ENCODE measurements around the gene B4GALT7. TPM values are rescaled to one million over a fixed set of nuclear protein-coding genes. Genes with fewer than 3 reads are reported as not detected.

Gene B4GALT7
- total RNA-seq, 1 experiment from 2014 or later: 15.0 TPM

- BruUV-seq (replicated peaks): no TSS peak
- ChIA-PET POLR2A (ENCODE audit: low non-redundant PET) (no interaction called here), CTCF (no interaction called here)
- Histone ChIP-seq H3K27ac (ENCODE audit: low read depth, low read length, poor library complexity, severe bottlenecking) (no peak overlapping the region), H3K27me3 (replicated peaks; ENCODE audit: insufficient read depth, low read depth, low read length, poor library complexity) (peaks cover 3% of the 10 kb centered on the region), H3K4me3 (ENCODE audit: low read depth, low read length, poor library complexity, severe bottlenecking) (no peak overlapping the region), H3K4me1 (ENCODE audit: insufficient read depth, low read length, poor library complexity, severe bottlenecking) (no peaks in the 10 kb centered on the region), H3K9me3 (ENCODE audit: low read depth, low read length, poor library complexity, severe bottlenecking) (no peaks in the 10 kb centered on the region), H3K36me3 (ENCODE audit: insufficient read depth, low read length, poor library complexity, severe bottlenecking) (peaks cover 20% of the 10 kb centered on the region)
- intact Hi-C loops (cut with micrococcal nuclease; ENCODE audit: unreplicated experiment): no loop called here
- TF ChIP-seq EZH2 (IDR thresholded peaks at IDR 0.05; ENCODE audit: borderline replicate concordance, low read depth, low read length, poor library complexity, severe bottlenecking) (no peak), CTCF (conservative IDR thresholded peaks at IDR 0.05; ENCODE audit: low read depth, low read length) (no peak)
- DNase-seq (ENCODE audit: low spot score): no peak
Measured at GRCh38 chr5:177594071-177594470, 5.9 kb upstream of the B4GALT7 start.

DNA sequence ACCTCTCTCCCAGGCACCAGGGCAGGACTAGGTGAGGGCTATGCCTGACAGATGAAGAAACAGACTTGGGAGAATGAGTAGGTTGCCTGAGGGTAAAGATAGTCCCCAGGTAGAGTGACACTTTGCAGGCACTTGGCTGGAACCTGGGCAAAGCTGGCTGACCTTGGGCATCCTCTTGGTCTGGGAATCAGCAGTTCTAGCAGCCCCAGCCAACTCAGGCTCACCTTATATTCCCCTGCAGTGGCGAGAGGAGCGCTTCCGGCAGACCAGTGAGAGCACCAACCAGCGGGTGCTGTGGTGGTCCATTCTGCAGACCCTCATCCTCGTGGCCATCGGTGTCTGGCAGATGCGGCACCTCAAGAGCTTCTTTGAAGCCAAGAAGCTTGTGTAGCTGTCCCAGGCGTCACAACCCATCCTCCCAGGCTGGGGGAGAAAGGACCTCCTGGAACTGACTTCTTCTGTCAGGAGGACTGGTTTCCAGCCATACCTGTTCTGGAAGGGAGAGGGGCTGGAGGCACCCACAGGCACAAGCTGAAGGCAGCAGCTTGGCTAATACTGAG lies 4.8 kb upstream of the B4GALT7 start:
- TF ChIP-seq EZH2 (IDR thresholded peaks at IDR 0.05; ENCODE audit: borderline replicate concordance, low read depth, low read length, poor library complexity, severe bottlenecking): no peak
- TF ChIP-seq CTCF (conservative IDR thresholded peaks at IDR 0.05; ENCODE audit: low read depth, low read length): no peak
- Histone ChIP-seq H3K27ac (ENCODE audit: low read depth, low read length, poor library complexity, severe bottlenecking) (no peak overlapping the region), H3K27me3 (replicated peaks; ENCODE audit: insufficient read depth, low read depth, low read length, poor library complexity) (no peaks in the 10 kb centered on the region), H3K9me3 (ENCODE audit: low read depth, low read length, poor library complexity, severe bottlenecking) (no peaks in the 10 kb centered on the region), H3K36me3 (ENCODE audit: insufficient read depth, low read length, poor library complexity, severe bottlenecking) (peaks cover 20% of the 10 kb centered on the region), H3K4me1 (ENCODE audit: insufficient read depth, low read length, poor library complexity, severe bottlenecking) (no peaks in the 10 kb centered on the region), H3K4me3 (ENCODE audit: low read depth, low read length, poor library complexity, severe bottlenecking) (no peak overlapping the region)
- no TSS peak for BruUV-seq (replicated peaks)
- DNase-seq (ENCODE audit: low spot score): no peak
- POLR2A ChIA-PET (ENCODE audit: low non-redundant PET): no interaction called here
- CTCF ChIA-PET: no interaction called here
- intact Hi-C loops (cut with micrococcal nuclease; ENCODE audit: unreplicated experiment): no loop called here

GRCh38 chr5:177595991-177596774 lies 3.7 kb upstream of the B4GALT7 start:
- no peak overlapping the region for H3K4me3 ChIP-seq (ENCODE audit: low read depth, low read length, poor library complexity, severe bottlenecking)
- DNase-seq (ENCODE audit: low spot score): no peak
- peaks cover 6% of the 10 kb centered on the region for H3K4me1 ChIP-seq (ENCODE audit: insufficient read depth, low read length, poor library complexity, severe bottlenecking)
- H3K27ac ChIP-seq (ENCODE audit: low read depth, low read length, poor library complexity, severe bottlenecking): no peak overlapping the region
- BruUV-seq (replicated peaks): no TSS peak
- no peak for TF ChIP-seq CTCF (conservative IDR thresholded peaks at IDR 0.05; ENCODE audit: low read depth, low read length)
- TF ChIP-seq EZH2 (IDR thresholded peaks at IDR 0.05; ENCODE audit: borderline replicate concordance, low read depth, low read length, poor library complexity, severe bottlenecking): no peak
- intact Hi-C loops (cut with micrococcal nuclease; ENCODE audit: unreplicated experiment): no loop called here
- no peaks in the 10 kb centered on the region for H3K27me3 ChIP-seq (replicated peaks; ENCODE audit: insufficient read depth, low read depth, low read length, poor library complexity)
- CTCF ChIA-PET: no interaction called here
- H3K36me3 ChIP-seq (ENCODE audit: insufficient read depth, low read length, poor library complexity, severe bottlenecking): peaks cover 20% of the 10 kb centered on the region
- H3K9me3 ChIP-seq (ENCODE audit: low read depth, low read length, poor library complexity, severe bottlenecking): no peaks in the 10 kb centered on the region
- POLR2A ChIA-PET (ENCODE audit: low non-redundant PET): no interaction called here
